ENCODE measurements around the gene PHF19. TPM values are rescaled to one million over a fixed set of nuclear protein-coding genes. Genes with fewer than 3 reads are reported as not detected.

Gene PHF19
- total RNA-seq, 4 donors from 2014 or later, result 9.2 to 12.5 (median 10.8) TPM

GRCh38 chr9:120841930-120842684, 34.9 kb downstream of the PHF19 start:
- H3K4me3 ChIP-seq, result peak overlapping the region; percentile 79 to 91 (median 81)
- no peaks in the 10 kb centered on the region for H3K27me3 ChIP-seq
- no peak for TF ChIP-seq CTCF (IDR thresholded peaks at IDR 0.05 in 4 of 5, conservative IDR thresholded peaks at IDR 0.05 in 1 of 5)
- TF ChIP-seq POLR2A (IDR thresholded peaks at IDR 0.05), result no peak
- intact Hi-C loops (cut with DNase I; ENCODE audit: low total_unique reads) (loop anchor here (2.0 to 10.0 kb wide), 2 partner anchors 49 to 257 kb away; partner anchors contain the start of genes CDK5RAP2 and FBXW2), in situ Hi-C loops (cut with MboI; ENCODE audit: low sequenced_read_pairs in 4 of 4) (no loop called here)
- DNase-seq, result no peak
- no peaks in the 10 kb centered on the region for H3K36me3 ChIP-seq
- peaks cover 16 to 21% of the 10 kb centered on the region in 2 donors for H3K4me1 ChIP-seq
- peak overlapping the region; percentile 90 to 96 (median 91) for H3K27ac ChIP-seq
- ATAC-seq, result peak; percentile 11 to 12
- H3K9me3 ChIP-seq, result no peaks in the 10 kb centered on the region

GRCh38 chr9:120839146-120839545, 37.8 kb downstream of the PHF19 start:
- Histone ChIP-seq H3K4me1 (peaks cover 12 to 21% of the 10 kb centered on the region in 2 donors), H3K27ac (no peak overlapping the region), H3K4me3 (no peak overlapping the region), H3K9me3 (no peaks in the 10 kb centered on the region), H3K27me3 (no peaks in the 10 kb centered on the region), H3K36me3 (no peaks in the 10 kb centered on the region)
- no peak for DNase-seq
- TF ChIP-seq POLR2A (IDR thresholded peaks at IDR 0.05) (no peak), CTCF (IDR thresholded peaks at IDR 0.05 in 4 of 5, conservative IDR thresholded peaks at IDR 0.05 in 1 of 5) (no peak)
- in situ Hi-C loops (cut with MboI; ENCODE audit: low sequenced_read_pairs in 4 of 4), result no loop called here
- no peak for ATAC-seq
- intact Hi-C loops (cut with DNase I; ENCODE audit: low total_unique reads), result no loop called here

- DNase-seq, result no peak
- Histone ChIP-seq H3K4me3 (no peak overlapping the region), H3K27ac (no peak overlapping the region), H3K4me1 (peaks cover 6 to 14% of the 10 kb centered on the region in 2 donors), H3K27me3 (no peaks in the 10 kb centered on the region), H3K36me3 (peaks cover 0 to 4% of the 10 kb centered on the region in 2 donors), H3K9me3 (no peaks in the 10 kb centered on the region)
- no peak for ATAC-seq
- intact Hi-C loops (cut with DNase I; ENCODE audit: low total_unique reads) (no loop called here), in situ Hi-C loops (cut with MboI; ENCODE audit: low sequenced_read_pairs in 4 of 4) (no loop called here)
- TF ChIP-seq CTCF (IDR thresholded peaks at IDR 0.05 in 4 of 5, conservative IDR thresholded peaks at IDR 0.05 in 1 of 5) (no peak), POLR2A (IDR thresholded peaks at IDR 0.05) (no peak)
These were observed 39.1 kb downstream of the PHF19 start for GRCh38 chr9:120837921-120838320.

- Histone ChIP-seq H3K27ac (no peak overlapping the region), H3K36me3 (peaks cover 0 to 47% of the 10 kb centered on the region in 2 donors), H3K9me3 (no peaks in the 10 kb centered on the region), H3K27me3 (no peaks in the 10 kb centered on the region), H3K4me3 (no peak overlapping the region), H3K4me1 (no peaks in the 10 kb centered on the region)
- ATAC-seq, result peak in 1 of 2 donors; percentile 24
- in situ Hi-C loops (cut with MboI; ENCODE audit: low sequenced_read_pairs in 4 of 4) (no loop called here), intact Hi-C loops (cut with DNase I; ENCODE audit: low total_unique reads) (no loop called here)
- DNase-seq, result no peak
- no peak for TF ChIP-seq POLR2A (IDR thresholded peaks at IDR 0.05)
- no peak for TF ChIP-seq CTCF (IDR thresholded peaks at IDR 0.05 in 4 of 5, conservative IDR thresholded peaks at IDR 0.05 in 1 of 5)
These were observed 43.7 kb downstream of the PHF19 start for GRCh38 chr9:120833325-120833724.
